ENCODE results near the gene CNFN.

Gene CNFN

DNA sequence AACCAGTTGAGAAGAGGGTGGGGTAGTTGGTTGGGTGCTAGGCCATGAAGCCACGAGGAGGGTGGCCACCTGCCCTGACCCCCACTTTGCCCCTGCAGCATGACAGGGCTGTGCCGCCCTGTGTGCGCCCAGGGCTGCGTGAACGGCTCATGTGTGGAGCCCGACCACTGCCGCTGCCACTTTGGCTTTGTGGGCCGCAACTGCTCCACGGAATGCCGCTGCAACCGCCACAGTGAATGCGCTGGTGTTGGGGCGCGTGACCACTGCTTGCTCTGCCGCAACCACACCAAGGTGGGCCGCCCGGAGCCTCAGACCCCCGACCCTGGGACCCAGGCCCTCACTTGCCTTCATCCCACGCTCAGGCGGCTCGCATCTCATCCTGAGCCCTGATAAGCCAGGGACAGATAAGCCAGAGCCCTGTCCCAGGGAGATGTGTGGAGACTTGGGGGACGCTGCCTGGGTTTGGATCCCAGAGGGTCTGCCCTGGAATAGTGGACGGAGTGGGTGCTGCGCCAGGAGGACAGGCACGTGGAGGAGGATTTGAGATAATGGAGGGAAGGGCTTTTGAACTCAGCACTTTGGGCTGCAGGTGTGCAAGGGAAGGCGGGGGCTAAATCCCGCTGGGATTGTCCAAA, 20.5 kb downstream of the CNFN start:
- Mint-ChIP-seq H3K27me3 (ENCODE audit: low read depth) (no peaks in the 10 kb centered on the region), H3K36me3 (ENCODE audit: low read depth) (peaks cover 32% of the 10 kb centered on the region), H3K4me1 (peaks cover 12% of the 10 kb centered on the region), H3K27ac (no peak overlapping the region), H3K4me3 (no peak overlapping the region), H3K9me3 (no peaks in the 10 kb centered on the region)
- TF ChIP-seq CTCF (IDR thresholded peaks at IDR 0.05; ENCODE audit: unreplicated experiment in 3 of 3) = no peak

- Mint-ChIP-seq H3K36me3 (ENCODE audit: low read depth) (peaks cover 34% of the 10 kb centered on the region), H3K27me3 (ENCODE audit: low read depth) (no peaks in the 10 kb centered on the region), H3K4me3 (no peak overlapping the region), H3K9me3 (no peaks in the 10 kb centered on the region), H3K4me1 (peaks cover 12% of the 10 kb centered on the region), H3K27ac (no peak overlapping the region)
- TF ChIP-seq CTCF (IDR thresholded peaks at IDR 0.05; ENCODE audit: unreplicated experiment in 3 of 3) = no peak
Measured at GRCh38 chr19:42368765-42369164, 21.3 kb downstream of the CNFN start.

GRCh38 chr19:42368360-42368759, 21.7 kb downstream of the CNFN start:
- no peak for TF ChIP-seq CTCF (IDR thresholded peaks at IDR 0.05; ENCODE audit: unreplicated experiment in 3 of 3)
- Mint-ChIP-seq H3K27me3 (ENCODE audit: low read depth) (no peaks in the 10 kb centered on the region), H3K9me3 (no peaks in the 10 kb centered on the region), H3K36me3 (ENCODE audit: low read depth) (peaks cover 38% of the 10 kb centered on the region), H3K27ac (no peak overlapping the region), H3K4me1 (peaks cover 12% of the 10 kb centered on the region), H3K4me3 (no peak overlapping the region)

GRCh38 chr19:42367929-42368328, 22.2 kb downstream of the CNFN start:
- Mint-ChIP-seq H3K4me1 (peaks cover 12% of the 10 kb centered on the region), H3K9me3 (no peaks in the 10 kb centered on the region), H3K36me3 (ENCODE audit: low read depth) (peaks cover 42% of the 10 kb centered on the region), H3K4me3 (no peak overlapping the region), H3K27ac (no peak overlapping the region), H3K27me3 (ENCODE audit: low read depth) (no peaks in the 10 kb centered on the region)
- no peak for TF ChIP-seq CTCF (IDR thresholded peaks at IDR 0.05; ENCODE audit: unreplicated experiment in 3 of 3)

DNA sequence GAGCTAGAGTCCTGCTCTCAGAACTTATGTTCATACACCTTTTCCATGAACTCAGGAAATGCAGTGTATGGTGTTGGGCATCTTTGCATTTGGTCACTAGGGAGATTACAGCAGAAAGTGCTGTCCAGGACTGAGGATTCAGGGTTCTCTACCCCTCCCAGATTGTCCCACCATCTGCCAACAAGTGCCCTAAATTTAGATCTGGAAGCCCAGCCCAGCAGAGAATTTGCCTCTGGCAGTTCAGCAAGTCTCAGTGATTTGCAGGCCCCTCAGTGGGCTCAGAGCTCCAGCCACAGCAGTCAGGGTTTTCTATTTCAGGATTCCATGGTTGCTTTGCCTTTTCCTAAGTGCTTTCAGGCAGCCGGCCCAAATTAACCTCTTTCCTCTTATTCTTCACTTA, 23.4 kb downstream of the CNFN start:
- peaks cover 12% of the 10 kb centered on the region for H3K4me1 Mint-ChIP-seq
- H3K27me3 Mint-ChIP-seq (ENCODE audit: low read depth) = no peaks in the 10 kb centered on the region
- H3K27ac Mint-ChIP-seq = peak overlapping the region; percentile 62 to 69 (median 66)
- no peak overlapping the region for H3K4me3 Mint-ChIP-seq
- H3K9me3 Mint-ChIP-seq = no peaks in the 10 kb centered on the region
- peaks cover 38% of the 10 kb centered on the region for H3K36me3 Mint-ChIP-seq (ENCODE audit: low read depth)
- TF ChIP-seq CTCF (IDR thresholded peaks at IDR 0.05; ENCODE audit: unreplicated experiment in 3 of 3) = no peak

DNA sequence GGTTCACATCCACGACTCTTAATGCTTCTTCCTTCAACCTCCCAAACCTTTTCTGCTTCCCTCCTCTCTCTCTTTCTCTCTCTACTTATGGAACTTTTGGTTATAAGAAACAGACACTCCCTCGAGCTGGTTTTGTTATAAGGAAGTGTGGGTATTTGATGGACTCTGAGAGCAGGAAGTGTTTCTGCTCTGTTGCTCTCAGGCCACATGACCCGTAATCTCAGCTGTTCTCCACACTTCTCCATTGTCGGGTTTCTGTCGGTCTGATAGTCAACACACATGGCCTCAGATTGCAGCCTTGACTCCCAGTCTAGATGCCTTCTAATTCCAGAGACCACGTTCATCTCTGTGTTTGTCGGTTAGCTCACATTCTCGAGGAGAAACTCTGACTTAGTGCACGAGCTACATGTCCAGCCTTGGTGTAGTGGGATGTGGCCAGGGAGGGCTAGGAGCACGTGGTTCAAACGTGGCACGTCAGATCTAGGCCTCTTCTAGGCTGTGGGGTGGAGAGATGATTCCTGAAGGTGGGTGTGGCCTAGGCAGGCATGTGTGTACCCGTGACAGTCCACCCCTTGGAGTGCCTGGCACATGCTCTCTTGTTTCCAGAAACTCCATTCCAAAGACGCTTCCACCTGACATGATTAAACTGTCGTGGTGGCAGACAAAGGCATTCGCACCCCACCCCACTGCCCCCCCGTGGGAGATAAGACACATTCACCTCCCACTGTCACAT, 26.3 kb downstream of the CNFN start:
- TF ChIP-seq CTCF (IDR thresholded peaks at IDR 0.05; ENCODE audit: unreplicated experiment in 3 of 3) = no peak
- H3K27me3 Mint-ChIP-seq (ENCODE audit: low read depth) = no peaks in the 10 kb centered on the region
- H3K9me3 Mint-ChIP-seq = no peaks in the 10 kb centered on the region
- no peak overlapping the region for H3K4me3 Mint-ChIP-seq
- peaks cover 12% of the 10 kb centered on the region for H3K4me1 Mint-ChIP-seq
- peaks cover 56% of the 10 kb centered on the region for H3K36me3 Mint-ChIP-seq (ENCODE audit: low read depth)
- no peak overlapping the region for H3K27ac Mint-ChIP-seq
